Measurements from ENCODE around the gene TMEM186.

DNA sequence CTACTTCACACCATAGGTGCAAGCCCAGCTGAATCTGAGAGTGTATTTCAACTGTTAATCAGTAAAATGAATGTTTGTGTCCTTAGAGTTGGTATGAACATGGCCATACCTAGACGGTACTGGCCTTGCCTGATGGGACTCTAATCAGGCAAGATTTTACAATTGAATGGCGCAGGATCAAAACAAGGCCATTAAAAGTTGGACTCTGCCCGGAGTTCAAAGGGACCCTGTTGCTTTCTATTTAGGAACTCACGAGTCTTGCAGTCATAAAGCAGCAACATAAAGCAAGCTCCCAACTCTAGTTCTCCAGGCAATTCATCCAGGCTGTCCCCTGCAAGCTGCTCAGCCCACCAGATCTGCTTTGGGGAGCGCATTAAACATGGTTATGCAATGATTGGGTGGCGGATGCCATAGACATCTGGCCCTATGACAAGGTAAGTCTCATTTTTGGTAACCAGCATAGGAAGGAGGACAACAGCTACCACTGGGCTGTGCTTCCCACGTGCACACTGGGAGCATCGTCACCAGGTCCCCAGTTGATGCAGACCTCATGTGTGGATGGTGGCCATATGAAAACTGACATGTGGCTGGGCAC lies 8.8 kb downstream of the TMEM186 start:
- TF ChIP-seq, protein P1, sequence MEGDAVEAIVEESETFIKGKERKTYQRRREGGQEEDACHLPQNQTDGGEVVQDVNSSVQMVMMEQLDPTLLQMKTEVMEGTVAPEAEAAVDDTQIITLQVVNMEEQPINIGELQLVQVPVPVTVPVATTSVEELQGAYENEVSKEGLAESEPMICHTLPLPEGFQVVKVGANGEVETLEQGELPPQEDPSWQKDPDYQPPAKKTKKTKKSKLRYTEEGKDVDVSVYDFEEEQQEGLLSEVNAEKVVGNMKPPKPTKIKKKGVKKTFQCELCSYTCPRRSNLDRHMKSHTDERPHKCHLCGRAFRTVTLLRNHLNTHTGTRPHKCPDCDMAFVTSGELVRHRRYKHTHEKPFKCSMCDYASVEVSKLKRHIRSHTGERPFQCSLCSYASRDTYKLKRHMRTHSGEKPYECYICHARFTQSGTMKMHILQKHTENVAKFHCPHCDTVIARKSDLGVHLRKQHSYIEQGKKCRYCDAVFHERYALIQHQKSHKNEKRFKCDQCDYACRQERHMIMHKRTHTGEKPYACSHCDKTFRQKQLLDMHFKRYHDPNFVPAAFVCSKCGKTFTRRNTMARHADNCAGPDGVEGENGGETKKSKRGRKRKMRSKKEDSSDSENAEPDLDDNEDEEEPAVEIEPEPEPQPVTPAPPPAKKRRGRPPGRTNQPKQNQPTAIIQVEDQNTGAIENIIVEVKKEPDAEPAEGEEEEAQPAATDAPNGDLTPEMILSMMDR (IDR thresholded peaks at IDR 0.05), result no peak
- no peak for TF ChIP-seq EZH2phosphoT487 (IDR thresholded peaks at IDR 0.05; ENCODE audit: borderline replicate concordance, low read depth)
- TF ChIP-seq, protein P2, sequence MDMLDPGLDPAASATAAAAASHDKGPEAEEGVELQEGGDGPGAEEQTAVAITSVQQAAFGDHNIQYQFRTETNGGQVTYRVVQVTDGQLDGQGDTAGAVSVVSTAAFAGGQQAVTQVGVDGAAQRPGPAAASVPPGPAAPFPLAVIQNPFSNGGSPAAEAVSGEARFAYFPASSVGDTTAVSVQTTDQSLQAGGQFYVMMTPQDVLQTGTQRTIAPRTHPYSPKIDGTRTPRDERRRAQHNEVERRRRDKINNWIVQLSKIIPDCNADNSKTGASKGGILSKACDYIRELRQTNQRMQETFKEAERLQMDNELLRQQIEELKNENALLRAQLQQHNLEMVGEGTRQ (IDR thresholded peaks at IDR 0.05; ENCODE audit: borderline replicate concordance, low read depth, low read length), result no peak
- TF ChIP-seq EP300 (IDR thresholded peaks at IDR 0.05; ENCODE audit: borderline replicate concordance in 1 of 2, low read depth in 1 of 2, low read length in 1 of 2), result no peak
- TF ChIP-seq, protein P3, sequence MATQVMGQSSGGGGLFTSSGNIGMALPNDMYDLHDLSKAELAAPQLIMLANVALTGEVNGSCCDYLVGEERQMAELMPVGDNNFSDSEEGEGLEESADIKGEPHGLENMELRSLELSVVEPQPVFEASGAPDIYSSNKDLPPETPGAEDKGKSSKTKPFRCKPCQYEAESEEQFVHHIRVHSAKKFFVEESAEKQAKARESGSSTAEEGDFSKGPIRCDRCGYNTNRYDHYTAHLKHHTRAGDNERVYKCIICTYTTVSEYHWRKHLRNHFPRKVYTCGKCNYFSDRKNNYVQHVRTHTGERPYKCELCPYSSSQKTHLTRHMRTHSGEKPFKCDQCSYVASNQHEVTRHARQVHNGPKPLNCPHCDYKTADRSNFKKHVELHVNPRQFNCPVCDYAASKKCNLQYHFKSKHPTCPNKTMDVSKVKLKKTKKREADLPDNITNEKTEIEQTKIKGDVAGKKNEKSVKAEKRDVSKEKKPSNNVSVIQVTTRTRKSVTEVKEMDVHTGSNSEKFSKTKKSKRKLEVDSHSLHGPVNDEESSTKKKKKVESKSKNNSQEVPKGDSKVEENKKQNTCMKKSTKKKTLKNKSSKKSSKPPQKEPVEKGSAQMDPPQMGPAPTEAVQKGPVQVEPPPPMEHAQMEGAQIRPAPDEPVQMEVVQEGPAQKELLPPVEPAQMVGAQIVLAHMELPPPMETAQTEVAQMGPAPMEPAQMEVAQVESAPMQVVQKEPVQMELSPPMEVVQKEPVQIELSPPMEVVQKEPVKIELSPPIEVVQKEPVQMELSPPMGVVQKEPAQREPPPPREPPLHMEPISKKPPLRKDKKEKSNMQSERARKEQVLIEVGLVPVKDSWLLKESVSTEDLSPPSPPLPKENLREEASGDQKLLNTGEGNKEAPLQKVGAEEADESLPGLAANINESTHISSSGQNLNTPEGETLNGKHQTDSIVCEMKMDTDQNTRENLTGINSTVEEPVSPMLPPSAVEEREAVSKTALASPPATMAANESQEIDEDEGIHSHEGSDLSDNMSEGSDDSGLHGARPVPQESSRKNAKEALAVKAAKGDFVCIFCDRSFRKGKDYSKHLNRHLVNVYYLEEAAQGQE (IDR thresholded peaks at IDR 0.05; ENCODE audit: low read depth, low read length), result no peak
- TF ChIP-seq JUND (IDR thresholded peaks at IDR 0.05), result no peak
- TF ChIP-seq TAF1 (IDR thresholded peaks at IDR 0.05; ENCODE audit: borderline replicate concordance, low read depth, low read length), result no peak
- TF ChIP-seq RXRA (IDR thresholded peaks at IDR 0.05; ENCODE audit: borderline replicate concordance, low read depth), result no peak
- TF ChIP-seq ELF1 (IDR thresholded peaks at IDR 0.05), result no peak
- TF ChIP-seq FOXJ3 (CRISPR knock-in tag; IDR thresholded peaks at IDR 0.05), result no peak
- TF ChIP-seq, protein P4, sequence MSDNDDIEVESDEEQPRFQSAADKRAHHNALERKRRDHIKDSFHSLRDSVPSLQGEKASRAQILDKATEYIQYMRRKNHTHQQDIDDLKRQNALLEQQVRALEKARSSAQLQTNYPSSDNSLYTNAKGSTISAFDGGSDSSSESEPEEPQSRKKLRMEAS (IDR thresholded peaks at IDR 0.05; ENCODE audit: low read depth), result no peak
- no peak for TF ChIP-seq FOSL2 (IDR thresholded peaks at IDR 0.05; ENCODE audit: borderline replicate concordance, low read depth)
- no peak for TF ChIP-seq GABPA (IDR thresholded peaks at IDR 0.05; ENCODE audit: low read depth)
- TF ChIP-seq, protein P5, sequence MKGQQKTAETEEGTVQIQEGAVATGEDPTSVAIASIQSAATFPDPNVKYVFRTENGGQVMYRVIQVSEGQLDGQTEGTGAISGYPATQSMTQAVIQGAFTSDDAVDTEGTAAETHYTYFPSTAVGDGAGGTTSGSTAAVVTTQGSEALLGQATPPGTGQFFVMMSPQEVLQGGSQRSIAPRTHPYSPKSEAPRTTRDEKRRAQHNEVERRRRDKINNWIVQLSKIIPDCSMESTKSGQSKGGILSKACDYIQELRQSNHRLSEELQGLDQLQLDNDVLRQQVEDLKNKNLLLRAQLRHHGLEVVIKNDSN (IDR thresholded peaks at IDR 0.05; ENCODE audit: borderline replicate concordance, low read depth), result no peak
